Esophagus mucosa (tissue), 1 donor: ENCODE measurements around the gene SLC12A4. TPM values are rescaled to one million over a fixed set of nuclear protein-coding genes. Genes with fewer than 3 reads are reported as not detected.

Source experiments
- total RNA-seq: library from RNA; stranded (reverse); gene quantifications from one replicate; pipeline ENCODE4 v1.2.4, GENCODE V29; 2023
- donor health status: DM: yes; HTN: yes; CAD: no.

SLC12A4 gene
- total RNA-seq, 1 donor from 2014 or later = 17.5 TPM

Other genes with a start within 250 kb of the SLC12A4 start
- 25.4 TPM for gene GFOD2, start 249.3 kb downstream of the SLC12A4 start, total RNA-seq
- 20.1 TPM for gene RANBP10, start 162.1 kb downstream of the SLC12A4 start, total RNA-seq
- gene TSNAXIP1, start 161.7 kb downstream of the SLC12A4 start, total RNA-seq = 0.40 TPM
- gene THAP11, start 126.3 kb downstream of the SLC12A4 start, total RNA-seq = 16.8 TPM
- 65.2 TPM for gene NUTF2, start 121.7 kb downstream of the SLC12A4 start, total RNA-seq
- gene CENPT, start 120.9 kb downstream of the SLC12A4 start, total RNA-seq = 16.5 TPM
- 32.7 TPM for gene EDC4, start 95.6 kb downstream of the SLC12A4 start, total RNA-seq
- not detected for gene NRN1L, start 83.8 kb downstream of the SLC12A4 start, total RNA-seq
- 15.5 TPM for gene PSKH1, start 75.4 kb downstream of the SLC12A4 start, total RNA-seq
- 0.64 TPM for gene CTRL, start 36.8 kb downstream of the SLC12A4 start, total RNA-seq
- gene PSMB10, start 31.8 kb downstream of the SLC12A4 start, total RNA-seq = 25.9 TPM
- 4.1 TPM for gene LCAT, start 24.5 kb downstream of the SLC12A4 start, total RNA-seq
- gene DPEP3, start 11.9 kb upstream of the SLC12A4 start, total RNA-seq = 0.08 TPM
- 0.68 TPM for gene DPEP2, start 30.8 kb upstream of the SLC12A4 start, total RNA-seq
- gene DPEP2NB, start 47.3 kb upstream of the SLC12A4 start, total RNA-seq = not detected
- 12.1 TPM for gene DDX28, start 54.6 kb upstream of the SLC12A4 start, total RNA-seq
- gene DUS2, start 54.6 kb upstream of the SLC12A4 start, total RNA-seq = 17.4 TPM
- 17.6 TPM for gene NFATC3, start 116.7 kb upstream of the SLC12A4 start, total RNA-seq